PFSK-1 (cell line): Measurements from ENCODE around the gene INSIG1.

Experiments
- FOXP2 ChIP-seq: optimal IDR thresholded peaks from 2 replicates; pipeline ENCODE3; 2011; ENCODE audit warnings: borderline replicate concordance, control low read depth, inconsistent platforms; ENCODE audit not compliant: insufficient read depth; ENCODE audit errors: extremely low read length, extremely low read depth
- POLR2AphosphoS5 ChIP-seq: IDR thresholded peaks from 2 replicates; pipeline ENCODE4 v1.6.1; 2012; ENCODE audit warnings: low read depth, mild to moderate bottlenecking, control low read depth, low read length, moderate library complexity
- SIN3A ChIP-seq: IDR thresholded peaks from 2 replicates; pipeline ENCODE4 v1.6.1; 2012; ENCODE audit warnings: mild to moderate bottlenecking, low read length, moderate library complexity, borderline replicate concordance; ENCODE audit not compliant: insufficient read depth
- TAF1 ChIP-seq: IDR thresholded peaks from 2 replicates; pipeline ENCODE4 v1.6.1; 2012; ENCODE audit warnings: low read length, control low read depth, borderline replicate concordance; ENCODE audit not compliant: insufficient read depth
- TF ChIP-seq, protein P1 (sequence below), 2 experiments: IDR thresholded peaks; 2 replicates each; pipeline versions ENCODE4 v1.6.1 to v1.8.0; 2011 to 2012; ENCODE audit warnings: low read depth in 2 of 2, low read length in 2 of 2, control low read depth in 1 of 2, inconsistent platforms in 1 of 2, mild to moderate bottlenecking in 1 of 2, moderate library complexity in 1 of 2; ENCODE audit not compliant: insufficient read depth in 1 of 2

The INSIG1 gene

DNA sequence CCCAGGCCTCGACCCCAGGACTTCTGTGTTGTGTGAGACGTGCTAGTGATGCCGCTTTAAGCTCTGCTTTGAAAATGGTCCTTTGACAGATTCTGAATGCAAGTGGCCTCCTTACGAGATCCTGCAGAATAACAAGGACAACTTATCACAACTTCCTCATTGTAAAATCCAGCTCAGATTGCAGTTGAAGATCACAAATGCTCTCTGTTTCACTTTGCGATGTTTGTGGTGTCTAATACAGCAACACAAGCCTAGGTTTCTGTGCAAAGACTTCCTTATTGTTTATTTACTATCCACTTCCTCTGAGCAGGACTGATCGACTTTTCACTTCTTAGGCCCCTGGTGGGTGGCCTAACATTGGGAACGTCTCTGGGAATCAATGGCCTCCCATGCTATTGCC, 31.7 kb upstream of the INSIG1 start:
- no peak for TF ChIP-seq FOXP2
- no peak for TF ChIP-seq SIN3A
- no peak for TF ChIP-seq POLR2AphosphoS5
- TF ChIP-seq TAF1: no peak
- TF ChIP-seq, protein P1, sequence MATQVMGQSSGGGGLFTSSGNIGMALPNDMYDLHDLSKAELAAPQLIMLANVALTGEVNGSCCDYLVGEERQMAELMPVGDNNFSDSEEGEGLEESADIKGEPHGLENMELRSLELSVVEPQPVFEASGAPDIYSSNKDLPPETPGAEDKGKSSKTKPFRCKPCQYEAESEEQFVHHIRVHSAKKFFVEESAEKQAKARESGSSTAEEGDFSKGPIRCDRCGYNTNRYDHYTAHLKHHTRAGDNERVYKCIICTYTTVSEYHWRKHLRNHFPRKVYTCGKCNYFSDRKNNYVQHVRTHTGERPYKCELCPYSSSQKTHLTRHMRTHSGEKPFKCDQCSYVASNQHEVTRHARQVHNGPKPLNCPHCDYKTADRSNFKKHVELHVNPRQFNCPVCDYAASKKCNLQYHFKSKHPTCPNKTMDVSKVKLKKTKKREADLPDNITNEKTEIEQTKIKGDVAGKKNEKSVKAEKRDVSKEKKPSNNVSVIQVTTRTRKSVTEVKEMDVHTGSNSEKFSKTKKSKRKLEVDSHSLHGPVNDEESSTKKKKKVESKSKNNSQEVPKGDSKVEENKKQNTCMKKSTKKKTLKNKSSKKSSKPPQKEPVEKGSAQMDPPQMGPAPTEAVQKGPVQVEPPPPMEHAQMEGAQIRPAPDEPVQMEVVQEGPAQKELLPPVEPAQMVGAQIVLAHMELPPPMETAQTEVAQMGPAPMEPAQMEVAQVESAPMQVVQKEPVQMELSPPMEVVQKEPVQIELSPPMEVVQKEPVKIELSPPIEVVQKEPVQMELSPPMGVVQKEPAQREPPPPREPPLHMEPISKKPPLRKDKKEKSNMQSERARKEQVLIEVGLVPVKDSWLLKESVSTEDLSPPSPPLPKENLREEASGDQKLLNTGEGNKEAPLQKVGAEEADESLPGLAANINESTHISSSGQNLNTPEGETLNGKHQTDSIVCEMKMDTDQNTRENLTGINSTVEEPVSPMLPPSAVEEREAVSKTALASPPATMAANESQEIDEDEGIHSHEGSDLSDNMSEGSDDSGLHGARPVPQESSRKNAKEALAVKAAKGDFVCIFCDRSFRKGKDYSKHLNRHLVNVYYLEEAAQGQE (IDR thresholded peaks at IDR 0.05; ENCODE audit: insufficient read depth in 1 of 2, low read depth in 2 of 2, low read length in 2 of 2): no peak

DNA sequence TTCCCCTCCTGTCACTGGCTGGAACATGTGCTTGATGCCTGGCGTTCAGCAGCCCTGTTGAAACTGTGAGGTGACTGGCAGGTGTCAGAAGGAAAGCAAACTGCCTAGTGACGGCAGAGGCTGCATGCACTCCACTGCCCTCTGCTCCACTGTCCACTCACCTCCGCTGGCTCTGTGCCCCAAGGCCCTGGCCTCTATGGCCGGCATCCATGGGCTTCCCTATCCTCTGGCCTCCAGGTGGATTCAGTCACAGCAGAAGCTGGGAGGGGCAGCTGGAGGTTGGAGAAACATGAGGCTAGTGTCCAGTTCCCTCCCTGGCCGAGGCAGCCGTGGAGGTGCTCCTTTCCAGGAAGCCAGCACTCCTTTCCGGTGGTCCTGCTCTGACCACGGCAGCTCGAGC, 31.2 kb upstream of the INSIG1 start:
- TF ChIP-seq TAF1: no peak
- TF ChIP-seq, protein P1 (IDR thresholded peaks at IDR 0.05; ENCODE audit: insufficient read depth in 1 of 2, low read depth in 2 of 2, low read length in 2 of 2): no peak
- TF ChIP-seq FOXP2: no peak
- no peak for TF ChIP-seq SIN3A
- TF ChIP-seq POLR2AphosphoS5: no peak

DNA sequence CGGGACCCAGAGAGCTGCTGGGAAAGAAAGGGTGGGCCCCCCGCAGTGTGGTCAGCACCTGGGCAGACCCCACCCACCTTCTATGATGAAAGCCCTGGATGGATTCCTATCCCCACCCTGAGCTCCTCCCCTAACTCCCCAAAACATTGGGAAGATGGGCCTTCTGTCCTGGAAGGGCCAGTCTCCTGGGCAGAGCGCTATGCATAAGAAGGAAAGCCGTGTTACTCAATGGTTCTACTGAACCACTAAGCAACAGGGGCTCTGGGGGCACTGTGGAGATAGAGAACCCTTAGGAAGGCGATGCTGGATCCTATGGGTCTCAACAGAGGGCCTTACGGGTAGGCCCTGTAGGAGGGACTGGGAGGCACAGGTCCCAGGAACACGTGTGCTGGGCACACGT, 30.7 kb upstream of the INSIG1 start:
- TF ChIP-seq, protein P1 (IDR thresholded peaks at IDR 0.05; ENCODE audit: insufficient read depth in 1 of 2, low read depth in 2 of 2, low read length in 2 of 2): no peak
- TF ChIP-seq FOXP2: no peak
- no peak for TF ChIP-seq SIN3A
- TF ChIP-seq POLR2AphosphoS5: no peak
- no peak for TF ChIP-seq TAF1

DNA sequence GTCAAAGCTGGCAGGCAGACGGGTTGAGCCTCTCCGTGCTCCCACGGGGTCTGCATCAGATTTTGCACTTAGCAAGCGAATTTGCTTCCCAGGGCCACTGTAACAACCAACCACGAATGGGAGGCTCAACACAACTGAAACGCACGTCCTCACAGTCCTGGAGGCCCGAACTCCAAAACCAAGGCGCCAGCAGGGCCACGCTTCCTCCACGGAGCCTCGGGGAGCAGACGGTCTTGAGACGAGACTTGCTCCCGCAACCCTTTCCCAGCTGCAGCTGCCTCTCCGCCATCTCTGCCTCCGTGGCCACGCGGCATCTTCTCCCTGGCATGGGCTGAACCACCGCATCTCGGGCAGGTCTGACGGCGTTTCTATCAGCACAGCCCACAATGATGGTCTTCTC, 30.2 kb upstream of the INSIG1 start:
- TF ChIP-seq SIN3A (no peak), POLR2AphosphoS5 (no peak), TAF1 (no peak), FOXP2 (no peak)
- TF ChIP-seq, protein P1 (IDR thresholded peaks at IDR 0.05; ENCODE audit: insufficient read depth in 1 of 2, low read depth in 2 of 2, low read length in 2 of 2): no peak

DNA sequence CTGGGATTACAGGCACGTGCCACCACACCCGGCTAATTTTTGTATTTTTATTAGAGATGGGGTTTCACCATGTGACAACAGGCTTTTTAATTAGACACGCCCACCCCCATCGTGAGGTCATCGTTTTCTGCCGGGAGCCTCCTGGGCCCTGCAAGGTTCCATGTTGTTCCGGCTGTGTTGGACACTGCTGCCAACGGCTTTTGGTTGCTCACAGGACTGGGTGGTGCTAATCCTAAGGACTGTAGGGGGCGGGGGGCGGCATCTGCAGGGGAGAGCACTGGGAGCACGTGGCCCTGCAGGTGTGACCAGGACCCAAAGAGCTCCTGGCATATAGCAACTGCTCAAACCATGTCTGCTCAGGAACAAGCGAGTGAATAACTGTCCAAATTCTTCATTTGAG, 29.5 kb upstream of the INSIG1 start:
- TF ChIP-seq, protein P1 (IDR thresholded peaks at IDR 0.05; ENCODE audit: insufficient read depth in 1 of 2, low read depth in 2 of 2, low read length in 2 of 2): no peak
- no peak for TF ChIP-seq TAF1
- no peak for TF ChIP-seq FOXP2
- TF ChIP-seq SIN3A: no peak
- TF ChIP-seq POLR2AphosphoS5: no peak
